Activated naive CD4-positive, alpha-beta T cell (primary cell): ENCODE data around the gene HCRTR1.

Source experiments
- DNase-seq, 4 experiments: peaks; one replicate each; lab custom pipeline; 2025; lab: John Stamatoyannopoulos, UW

Gene HCRTR1

DNA sequence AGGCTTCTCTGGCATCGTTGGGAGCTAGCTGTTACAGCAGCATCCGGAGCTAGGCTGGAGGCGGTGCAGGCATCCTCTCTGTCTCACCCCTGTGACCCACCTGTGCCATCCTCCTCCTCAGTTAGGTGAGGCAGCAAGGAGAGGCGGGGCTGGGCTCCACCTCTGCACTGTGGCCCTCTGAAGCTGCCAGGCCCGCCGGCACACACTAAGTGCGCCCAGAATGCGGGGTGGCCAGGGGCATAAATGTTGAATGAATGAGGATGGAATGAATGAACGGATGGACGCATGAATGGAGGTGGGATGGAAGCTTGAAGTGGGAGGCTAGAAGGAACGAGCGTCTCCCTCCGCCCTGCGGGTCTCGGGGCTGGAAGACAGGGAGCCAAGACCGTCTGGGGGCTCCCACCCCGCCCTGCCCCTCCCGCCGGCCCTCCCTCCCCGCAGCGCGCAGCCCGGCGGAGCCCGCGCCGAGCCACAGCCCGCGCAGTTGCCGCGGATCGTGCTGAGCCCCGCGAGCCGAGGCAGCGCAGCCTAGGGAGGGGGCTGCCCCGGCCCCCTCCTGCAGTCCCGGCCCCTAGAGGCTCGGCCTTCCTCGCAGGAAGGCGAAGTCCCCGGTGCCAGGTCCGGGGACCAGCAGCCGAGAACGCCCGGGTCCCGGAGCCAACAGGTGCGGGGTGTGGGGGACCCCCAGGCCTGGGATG, at the start of gene HCRTR1:
HCRTR1 (plus strand) TSS at position 472 of the 698 bp plus-strand sequence. CDS start 1,504 bp downstream, outside the sequence.
- DNase-seq = no peak

DNA sequence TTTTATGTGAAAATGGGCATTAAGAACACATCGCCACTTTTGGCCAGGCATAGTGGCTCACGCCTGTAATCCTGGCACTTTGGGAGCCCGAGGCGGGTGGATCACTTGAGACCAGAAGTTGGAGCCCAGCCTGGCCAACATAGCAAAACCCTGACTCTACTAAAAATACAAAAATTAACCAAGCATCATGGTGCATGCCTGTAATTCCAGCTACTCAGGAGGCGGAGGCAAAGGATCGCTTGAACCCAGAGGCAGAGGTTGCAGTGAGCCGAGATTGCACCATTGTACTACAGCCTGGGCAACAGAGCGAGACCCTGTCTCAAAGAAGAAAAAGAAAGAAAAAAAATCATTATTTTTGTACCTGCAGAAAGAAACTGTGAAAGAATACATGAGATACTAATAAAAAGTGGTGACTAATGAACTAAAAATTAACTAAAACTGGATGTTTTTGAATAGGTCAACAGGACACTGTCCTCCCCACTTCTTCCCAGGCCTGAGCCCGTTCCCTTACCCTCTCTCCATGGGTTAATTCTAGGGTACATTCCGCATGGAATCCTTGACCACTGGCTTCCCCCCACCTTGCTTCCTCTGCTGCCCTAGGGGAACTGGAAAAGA, 49.4 kb upstream of the HCRTR1 start:
- no peak for DNase-seq

GRCh38 chr1:31568895-31569595, 48.4 kb upstream of the HCRTR1 start:
- no peak for DNase-seq

DNA sequence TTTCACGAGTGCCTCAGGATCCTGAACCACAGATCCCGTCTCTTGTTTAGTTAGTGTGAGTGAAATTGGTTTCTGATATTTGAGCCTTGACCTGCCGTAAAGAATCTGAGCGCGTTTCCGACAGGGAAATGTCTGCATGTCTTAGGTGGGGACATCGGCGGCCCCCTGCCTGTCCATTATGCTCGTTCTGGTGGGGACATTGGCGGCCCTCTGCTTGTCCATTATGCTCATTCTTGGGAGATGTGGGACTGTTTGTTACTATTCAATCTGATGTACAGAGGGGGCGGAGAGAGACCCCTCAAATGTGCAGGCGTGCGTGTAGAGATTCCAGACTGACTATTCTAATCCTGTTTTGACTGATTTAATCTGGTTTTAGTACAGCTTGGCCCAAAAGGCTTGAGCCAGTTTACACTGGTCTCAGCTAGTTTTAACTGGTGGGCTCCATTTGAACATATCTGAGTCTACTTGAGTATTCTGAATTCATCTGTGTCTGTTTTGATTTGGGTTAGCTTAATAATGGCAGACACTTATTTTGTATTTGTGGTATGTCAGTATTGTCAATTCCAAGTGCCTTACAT, 47.8 kb upstream of the HCRTR1 start:
- no peak for DNase-seq

- no peak for DNase-seq
Measured at GRCh38 chr1:31570228-31570627, 47.3 kb upstream of the HCRTR1 start.

DNA sequence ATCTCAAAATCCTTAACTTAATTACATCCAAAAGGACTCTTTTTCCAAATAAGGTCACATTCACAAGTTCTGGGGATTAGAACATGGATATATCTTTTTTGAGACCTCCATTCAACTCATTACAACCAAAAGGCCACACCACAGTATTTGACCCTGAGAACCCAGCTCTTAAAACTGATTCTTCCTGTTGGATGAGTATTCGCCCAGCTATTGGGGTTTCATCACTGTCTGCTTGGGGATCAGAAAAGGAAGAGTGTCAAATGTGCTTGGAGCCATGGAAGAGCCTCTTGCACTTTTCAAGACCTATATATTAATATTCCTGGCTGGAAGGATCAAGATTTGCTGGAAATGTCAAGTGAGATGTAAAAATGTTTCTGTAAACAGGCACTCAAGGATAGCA, 46.6 kb upstream of the HCRTR1 start:
- DNase-seq = no peak

DNA sequence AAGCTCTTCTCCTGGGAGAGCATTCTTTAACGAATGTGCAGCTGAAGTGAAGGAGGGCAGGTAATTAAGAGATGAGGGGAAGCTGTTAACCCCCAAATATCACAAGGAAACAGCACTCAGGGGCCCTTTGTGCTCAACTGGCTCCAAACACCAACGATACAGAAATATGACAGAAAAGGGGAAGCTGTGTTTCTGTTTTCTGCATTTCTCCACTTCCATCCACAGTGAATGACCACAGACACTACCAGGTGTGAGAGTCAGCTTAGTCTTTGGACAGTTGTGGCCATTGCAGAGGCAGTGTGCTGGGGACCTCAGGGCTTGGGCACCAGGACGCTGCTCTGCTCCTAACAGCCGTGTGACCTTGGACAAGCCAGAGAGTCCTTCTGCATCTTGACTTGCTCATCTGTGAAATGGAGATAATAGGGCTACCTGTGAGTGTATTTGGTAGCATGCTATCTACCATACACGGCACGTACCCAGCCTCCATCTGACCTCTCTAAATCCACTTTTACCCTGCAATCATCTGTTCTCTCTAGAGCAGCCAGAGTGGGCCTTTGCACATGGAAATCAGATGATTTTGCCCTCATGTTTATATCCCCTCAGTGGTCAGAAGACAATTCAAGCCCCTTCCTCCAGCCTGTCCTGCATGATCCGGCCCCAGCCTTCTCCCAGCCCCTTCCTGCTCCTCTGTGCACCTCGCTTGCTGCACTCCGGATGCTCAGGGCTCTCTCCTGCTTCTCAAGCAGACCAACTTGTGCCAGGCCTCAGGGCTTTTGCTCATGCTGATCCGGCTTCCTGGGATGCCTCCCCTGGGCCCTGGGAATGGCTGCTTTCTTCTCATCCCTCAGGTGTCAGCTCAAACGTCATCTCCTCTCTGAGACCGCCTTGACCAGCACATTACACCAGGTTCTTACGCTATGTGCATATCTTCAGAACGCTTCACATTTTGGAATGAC, 45.9 kb upstream of the HCRTR1 start:
- no peak for DNase-seq

GRCh38 chr1:31572323-31573104, 45.0 kb upstream of the HCRTR1 start:
- no peak for DNase-seq

DNA sequence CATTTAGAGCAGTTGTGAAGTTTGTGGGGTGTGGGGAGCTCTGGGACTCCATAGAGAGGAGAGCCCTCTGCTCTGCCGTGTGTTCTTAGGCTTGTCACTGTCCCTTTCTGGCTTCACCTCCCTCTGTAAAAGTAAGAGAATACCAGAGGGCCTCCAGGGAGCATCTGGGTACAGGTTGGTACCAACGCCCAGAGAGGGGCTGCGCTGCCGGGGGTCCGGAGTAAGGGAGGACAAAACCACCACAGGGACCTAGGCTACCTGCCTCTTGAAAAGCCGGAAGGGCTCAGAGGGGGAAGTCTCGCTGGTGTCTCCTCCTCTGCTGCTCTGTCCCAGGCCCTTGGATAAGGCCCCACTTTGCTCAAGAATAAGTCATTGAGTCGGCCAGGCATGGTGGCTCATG, 44.2 kb upstream of the HCRTR1 start:
- DNase-seq = no peak

DNA sequence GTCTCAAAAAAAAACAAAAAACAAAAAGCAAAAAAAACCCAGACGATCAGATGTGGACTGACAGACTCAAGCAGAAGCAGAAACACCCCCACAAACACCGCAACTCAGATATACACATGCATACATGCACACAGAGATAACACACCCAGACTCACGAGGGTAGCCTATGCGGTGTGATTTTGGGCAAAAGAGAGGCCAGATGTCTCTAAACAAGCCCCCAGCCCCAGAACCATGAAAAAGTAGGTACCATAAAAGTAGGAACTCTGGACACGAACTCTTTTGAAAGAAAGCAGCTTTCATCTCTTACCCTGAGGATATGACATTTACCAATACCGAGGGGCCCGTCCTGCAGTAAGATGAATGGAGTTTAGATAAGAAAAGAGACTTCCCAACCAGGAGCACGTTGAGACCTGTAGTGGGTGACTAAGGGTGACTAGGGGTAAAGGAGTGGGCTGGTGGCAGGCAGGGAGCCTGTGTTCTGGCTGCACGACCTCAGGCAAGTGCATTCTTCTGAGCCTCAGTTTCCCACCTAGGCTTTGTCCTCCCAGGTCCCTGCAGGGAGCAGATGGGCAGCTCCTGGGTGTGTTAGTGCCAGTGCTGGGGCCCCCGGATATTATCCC, 42.6 kb upstream of the HCRTR1 start:
- DNase-seq = no peak

DNA sequence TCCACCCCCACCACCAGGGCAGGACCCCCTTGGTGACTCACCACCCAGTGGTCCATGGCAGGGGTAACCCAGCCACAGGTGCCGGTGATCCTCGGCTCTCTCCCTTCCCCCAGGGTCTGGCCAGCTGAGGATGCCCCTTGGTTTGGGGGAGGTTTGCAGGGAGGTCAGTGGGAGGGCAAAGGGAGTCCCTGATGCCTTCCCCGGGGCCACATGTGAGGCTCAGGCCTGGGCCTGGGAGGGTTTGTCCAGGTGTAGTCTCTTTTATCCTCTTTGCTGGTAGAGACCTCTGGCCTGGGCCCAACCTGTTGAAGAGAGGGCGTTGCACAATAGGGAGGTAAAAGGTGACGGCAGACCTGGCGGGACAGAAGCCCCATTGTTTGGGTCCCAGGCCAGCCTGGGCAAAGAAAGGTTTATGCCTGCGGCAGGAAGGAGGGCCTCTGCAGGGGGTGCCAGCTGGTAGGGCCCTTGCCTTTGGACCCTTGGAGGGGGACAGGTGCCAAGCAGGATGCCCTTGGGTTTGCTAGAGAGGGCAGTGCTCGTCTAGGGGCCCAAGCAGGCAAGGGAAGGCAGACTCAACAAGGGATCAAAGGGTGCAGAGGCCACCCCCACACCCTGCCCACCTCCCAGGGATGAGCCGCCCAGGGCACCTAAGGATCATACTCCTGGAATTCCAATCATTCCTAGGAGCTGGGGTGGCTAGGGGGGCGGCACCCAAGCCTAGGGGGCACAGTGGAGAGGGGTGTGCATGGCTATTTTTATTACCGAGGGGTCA, 41.9 kb upstream of the HCRTR1 start:
- no peak for DNase-seq

DNA sequence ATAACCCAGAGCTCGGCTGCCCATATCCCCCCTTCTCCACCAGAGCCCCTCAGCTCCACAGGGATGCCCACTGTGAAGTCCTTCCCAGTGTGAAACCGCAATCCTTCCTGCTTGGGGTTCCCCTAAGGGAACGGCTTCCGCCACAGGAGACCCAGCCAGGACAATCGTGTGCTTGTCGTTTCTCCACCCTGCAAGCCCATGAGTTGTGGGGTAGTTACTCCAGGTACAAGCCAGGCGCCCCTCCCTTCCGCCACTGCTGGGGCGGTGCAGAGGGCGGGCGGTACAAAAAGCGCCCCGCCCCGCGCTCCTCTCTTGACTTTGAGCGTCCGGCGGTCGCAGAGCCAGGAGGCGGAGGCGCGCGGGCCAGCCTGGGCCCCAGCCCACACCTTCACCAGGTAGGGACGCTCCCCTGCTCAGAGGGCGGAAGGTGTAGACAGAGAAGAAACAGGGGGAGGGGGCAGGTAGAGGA, 41.3 kb upstream of the HCRTR1 start, which contains the start of gene TINAGL1:
TINAGL1 (plus strand) TSS at position 315 of the 469 bp plus-strand sequence. CDS start 634 bp downstream, outside the sequence.
- DNase-seq = no peak

- DNase-seq = no peak
Measured at GRCh38 chr1:31576743-31577455, 40.6 kb upstream of the HCRTR1 start.

GRCh38 chr1:31577515-31578192, 39.8 kb upstream of the HCRTR1 start:
- DNase-seq = no peak

DNA sequence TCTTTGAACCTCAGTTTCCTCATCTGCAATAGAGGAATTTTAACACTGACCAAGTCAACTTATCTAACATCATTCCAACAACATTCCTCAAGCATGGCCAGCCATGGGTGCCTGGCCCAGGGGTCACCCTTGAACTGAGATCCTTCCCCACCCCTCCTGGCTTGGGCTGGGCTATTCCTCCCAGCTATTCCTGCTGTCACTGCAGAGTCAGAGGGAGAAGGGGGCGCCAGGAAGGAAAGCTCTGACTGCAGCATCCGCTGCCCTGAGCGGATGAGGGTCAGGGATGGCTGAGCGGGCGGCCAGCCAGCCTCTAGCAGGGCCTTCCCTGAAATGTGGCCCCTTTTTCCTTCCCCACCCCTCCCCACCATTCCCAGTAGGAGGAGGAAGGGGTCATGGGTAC, 38.1 kb upstream of the HCRTR1 start:
- DNase-seq = no peak

- no peak for DNase-seq
Measured at GRCh38 chr1:31580513-31580870, 37.0 kb upstream of the HCRTR1 start.

- no peak for DNase-seq
Measured at GRCh38 chr1:31580891-31581603, 36.4 kb upstream of the HCRTR1 start.
